ENCODE results near the gene LGR4.

LGR4 gene

GRCh38 chr11:27373392-27373791 lies 99.2 kb downstream of the LGR4 start:
- DNase-seq, result no peak

GRCh38 chr11:27372164-27372563 lies 100.4 kb downstream of the LGR4 start:
- DNase-seq, result no peak

GRCh38 chr11:27371489-27371888 lies 101.1 kb downstream of the LGR4 start:
- DNase-seq, result no peak

GRCh38 chr11:27370374-27370773 lies 102.2 kb downstream of the LGR4 start:
- no peak for DNase-seq

GRCh38 chr11:27367881-27368280 lies 104.7 kb downstream of the LGR4 start:
- DNase-seq, result no peak

GRCh38 chr11:27363576-27364117 lies 108.9 kb downstream of the LGR4 start:
- no peak for DNase-seq

GRCh38 chr11:27362749-27363575 lies 109.6 kb downstream of the LGR4 start, which contains the start of gene CCDC34:
Gene CCDC34 (minus strand): TSS chr11:27363215. CDS start chr11:27363194, 21 bp downstream.
- peak; percentile 84 for DNase-seq

GRCh38 chr11:27361649-27362431 lies 110.8 kb downstream of the LGR4 start:
- no peak for DNase-seq

- DNase-seq, result no peak
Observed at GRCh38 chr11:27358296-27358695, 114.3 kb downstream of the LGR4 start.

GRCh38 chr11:27357250-27357649 lies 115.3 kb downstream of the LGR4 start:
- no peak for DNase-seq

- no peak for DNase-seq
Observed at GRCh38 chr11:27356624-27357222, 115.9 kb downstream of the LGR4 start.

- no peak for DNase-seq
Observed at GRCh38 chr11:27355575-27356104, 117.0 kb downstream of the LGR4 start.

GRCh38 chr11:27354359-27354965 lies 118.1 kb downstream of the LGR4 start:
- no peak for DNase-seq

- DNase-seq, result no peak
Observed at GRCh38 chr11:27353593-27354358, 118.8 kb downstream of the LGR4 start.

- DNase-seq, result no peak
Observed at GRCh38 chr11:27352781-27353180, 119.8 kb downstream of the LGR4 start.

GRCh38 chr11:27350511-27350910 lies 122.1 kb downstream of the LGR4 start:
- DNase-seq, result no peak

- no peak for DNase-seq
Observed at GRCh38 chr11:27349919-27350318, 122.7 kb downstream of the LGR4 start.

- no peak for DNase-seq
Observed at GRCh38 chr11:27348340-27348873, 124.2 kb downstream of the LGR4 start.

- DNase-seq, result no peak
Observed at GRCh38 chr11:27347359-27348339, 124.9 kb downstream of the LGR4 start.

- no peak for DNase-seq
Observed at GRCh38 chr11:27339941-27340340, 132.6 kb downstream of the LGR4 start.

Measured in activated CD4-positive, CD25-positive, alpha-beta regulatory T cell treated with anti-CD3 and anti-CD28 coated beads, Interleukin-2, amount 50 U/mL, for 72 hours (primary cell).